Naive thymus-derived CD4-positive, alpha-beta T cell (primary cell): ENCODE results near the gene USP8. TPM values are rescaled to one million over a fixed set of nuclear protein-coding genes. Genes with fewer than 3 reads are reported as not detected.

Source experiments
- ATAC-seq: fragments of 150-1000 bp; cut with Tn5 transposase; 2 replicates; pipeline ENCODE4 v1.10.0; 2021; ENCODE audit warnings: mild to moderate bottlenecking, moderate library complexity
- CTCF ChIA-PET: fragments of 350-600 bp; sonication (Branson Sonifier 250); formaldehyde crosslinking; loops from one replicate; lab custom pipeline; 2021; ENCODE audit warnings: antibody characterized with exemption; lab: Charles Lee
- POLR2A ChIA-PET: fragments of 350-600 bp; sonication (Branson Sonifier 250); formaldehyde crosslinking; loops from one replicate; lab custom pipeline; 2021; ENCODE audit warnings: antibody characterized with exemption, inconsistent platforms; lab: Charles Lee
- DNase-seq, 9 donors: peaks; one replicate each; pipeline versions ENCODE4 v3.0.0 to v3.0.0-alpha.2; 2020 to 2022; ENCODE audit warnings: mixed read lengths in 1 of 9
- H3K27ac ChIP-seq: one replicate; pipeline ENCODE4 v1.7.0; 2013; ENCODE audit warnings: mild to moderate bottlenecking, low read depth, low read length, moderate library complexity
- H3K27me3 ChIP-seq, 2 donors: one replicate each; pipeline ENCODE4 v1.7.0; 2013; ENCODE audit warnings: low read length in 2 of 2, mild to moderate bottlenecking in 2 of 2, moderate library complexity in 2 of 2; ENCODE audit not compliant: control insufficient read depth in 2 of 2, insufficient read depth in 2 of 2
- H3K36me3 ChIP-seq, 3 experiments: 1 replicate in 2 of 3; 2 replicates in 1 of 3; pipeline ENCODE4 v1.7.0; 2013; ENCODE audit warnings: low read length in 3 of 3, mild to moderate bottlenecking in 3 of 3, moderate library complexity in 1 of 3; ENCODE audit not compliant: insufficient read depth in 3 of 3, control insufficient read depth in 2 of 3
- H3K4me1 ChIP-seq, 2 donors: one replicate each; pipeline ENCODE4 v1.7.0; 2013; ENCODE audit warnings: low read length in 2 of 2, mild to moderate bottlenecking in 2 of 2, moderate library complexity in 1 of 2; ENCODE audit not compliant: control insufficient read depth in 2 of 2, insufficient read depth in 2 of 2
- H3K4me3 ChIP-seq: 2 replicates; pipeline ENCODE4 v1.7.0; 2013; ENCODE audit warnings: mild to moderate bottlenecking, low read length
- H3K9me3 ChIP-seq, 3 experiments: 1 replicate in 2 of 3; 2 replicates in 1 of 3; pipeline ENCODE4 v1.7.0; 2013; ENCODE audit warnings: low read length in 3 of 3; ENCODE audit not compliant: control insufficient read depth in 2 of 3
- H3K27ac Mint-ChIP-seq, 9 donors: one replicate each; pipeline ENCODE4 v1.8.0; 2020 to 2022; ENCODE audit warnings: mixed read lengths in 9 of 9, mild to moderate bottlenecking in 8 of 9, moderate library complexity in 5 of 9, inconsistent platforms in 2 of 9
- H3K27me3 Mint-ChIP-seq, 5 donors: one replicate each; pipeline ENCODE4 v1.8.0; 2021 to 2022; ENCODE audit warnings: mixed read lengths in 5 of 5, mild to moderate bottlenecking in 1 of 5
- H3K36me3 Mint-ChIP-seq, 5 donors: one replicate each; pipeline ENCODE4 v1.8.0; 2020 to 2022; ENCODE audit warnings: mixed read lengths in 5 of 5, mild to moderate bottlenecking in 3 of 5, inconsistent platforms in 1 of 5
- H3K4me1 Mint-ChIP-seq, 7 donors: one replicate each; pipeline ENCODE4 v1.8.0; 2020 to 2022; ENCODE audit warnings: mixed read lengths in 7 of 7, mild to moderate bottlenecking in 3 of 7, inconsistent platforms in 1 of 7
- H3K4me3 Mint-ChIP-seq, 10 donors: one replicate each; pipeline ENCODE4 v1.8.0; 2020 to 2022; ENCODE audit warnings: mild to moderate bottlenecking in 10 of 10, mixed read lengths in 10 of 10, moderate library complexity in 6 of 10, inconsistent platforms in 2 of 10
- H3K9me3 Mint-ChIP-seq, 11 donors: one replicate each; pipeline ENCODE4 v1.8.0; 2020 to 2022; ENCODE audit warnings: mixed read lengths in 11 of 11, mild to moderate bottlenecking in 4 of 11, inconsistent platforms in 1 of 11, moderate library complexity in 1 of 11
- intact Hi-C, 2 donors: fragments of 100-400 bp; cut with micrococcal nuclease; formaldehyde crosslinking; loops; one replicate each; pipeline ENCODE4 v1.15.1; 2023
- polyA plus RNA-seq, 2 donors: library from polyadenylated mRNA; unstranded; fragments of 300-500 nt; fragmentation: Illumina TruSeq; gene quantifications; one replicate each; pipeline ENCODE4 v1.2.3, GENCODE V29; 2021
- total RNA-seq, 6 experiments: library from RNA in 5 of 6; stranded (reverse) in 5 of 6; gene quantifications; 1 replicate in 5 of 6; 2 replicates in 1 of 6; pipeline ENCODE4 v1.2.3 and lab custom pipeline; 2021 to 2026

USP8 gene
- total and polyA plus RNA-seq, 7 experiments from 2014 or later = 34.7 to 61.8 (median 56.2) TPM

- H3K4me3 Mint-ChIP-seq = peak overlapping the region in 2 of 10 donors; percentile 13 to 26
- ChIA-PET CTCF (interaction anchor here (0.6 kb wide), 1 partner anchor 1158 kb away, joined by 8 read pairs; no protein-coding TSS in a partner anchor), POLR2A (no interaction called here)
- Histone ChIP-seq H3K4me3 (no peak overlapping the region), H3K27me3 (no peaks in the 10 kb centered on the region), H3K36me3 (peaks cover 0 to 5% (median 0%) of the 10 kb centered on the region in 3 experiments), H3K27ac (no peak overlapping the region), H3K9me3 (no peaks in the 10 kb centered on the region), H3K4me1 (peaks cover 4 to 9% of the 10 kb centered on the region in 2 donors)
- no peak for DNase-seq
- H3K36me3 Mint-ChIP-seq = peaks cover 0 to 25% (median 11%) of the 10 kb centered on the region in 5 donors
- no peaks in the 10 kb centered on the region for H3K9me3 Mint-ChIP-seq
- peak overlapping the region in 1 of 9 donors; percentile 71 for H3K27ac Mint-ChIP-seq
- no peak for ATAC-seq
- H3K27me3 Mint-ChIP-seq = no peaks in the 10 kb centered on the region
- intact Hi-C loops = no loop called here
- peaks cover 26 to 81% (median 71%) of the 10 kb centered on the region in 7 donors for H3K4me1 Mint-ChIP-seq
Measured at GRCh38 chr15:50432230-50432629, 8.0 kb downstream of the USP8 start.

- Histone ChIP-seq H3K27ac (no peak overlapping the region), H3K4me3 (no peak overlapping the region), H3K27me3 (no peaks in the 10 kb centered on the region), H3K4me1 (peaks cover 0 to 2% of the 10 kb centered on the region in 2 donors), H3K36me3 (peaks cover 0 to 21% (median 0%) of the 10 kb centered on the region in 3 experiments), H3K9me3 (no peaks in the 10 kb centered on the region)
- ChIA-PET CTCF (no interaction called here), POLR2A (no interaction called here)
- Mint-ChIP-seq H3K27ac (peak overlapping the region in 5 of 9 donors; percentile 6 to 67 (median 24)), H3K4me3 (peak overlapping the region in 3 of 10 donors; percentile 10 to 47 (median 23)), H3K36me3 (peaks cover 0 to 36% (median 17%) of the 10 kb centered on the region in 5 donors), H3K27me3 (no peaks in the 10 kb centered on the region), H3K4me1 (peaks cover 19 to 62% (median 59%) of the 10 kb centered on the region in 7 donors), H3K9me3 (no peaks in the 10 kb centered on the region)
- DNase-seq (no peak), ATAC-seq (no peak)
- intact Hi-C loops = no loop called here
Measured at GRCh38 chr15:50435772-50436171, 11.6 kb downstream of the USP8 start.

- Histone ChIP-seq H3K4me3 (no peak overlapping the region), H3K9me3 (no peaks in the 10 kb centered on the region), H3K27ac (no peak overlapping the region), H3K27me3 (no peaks in the 10 kb centered on the region), H3K4me1 (no peaks in the 10 kb centered on the region), H3K36me3 (peaks cover 0 to 31% (median 4%) of the 10 kb centered on the region in 3 experiments)
- peaks cover 14 to 42% (median 38%) of the 10 kb centered on the region in 7 donors for H3K4me1 Mint-ChIP-seq
- H3K4me3 Mint-ChIP-seq = no peak overlapping the region
- POLR2A ChIA-PET = interaction anchor here (0.6 to 1.1 kb wide), 2 partner anchors 14 to 392 kb away, joined by 3 to 4 read pairs; partner anchors contain the start of gene USP8
- intact Hi-C loops = no loop called here
- no peak for ATAC-seq
- no peak overlapping the region for H3K27ac Mint-ChIP-seq
- CTCF ChIA-PET = no interaction called here
- H3K27me3 Mint-ChIP-seq = no peaks in the 10 kb centered on the region
- H3K9me3 Mint-ChIP-seq = peaks cover 0 to 2% (median 0%) of the 10 kb centered on the region in 11 donors
- peaks cover 0 to 31% (median 17%) of the 10 kb centered on the region in 5 donors for H3K36me3 Mint-ChIP-seq
- DNase-seq = no peak
Measured at GRCh38 chr15:50438251-50438650, 14.0 kb downstream of the USP8 start.

GRCh38 chr15:50440932-50441331 is 16.7 kb downstream of the USP8 start:
- intact Hi-C loops = no loop called here
- H3K27me3 Mint-ChIP-seq = no peaks in the 10 kb centered on the region
- DNase-seq (no peak), ATAC-seq (no peak)
- no peak overlapping the region for H3K27ac ChIP-seq
- CTCF ChIA-PET = no interaction called here
- POLR2A ChIA-PET = no interaction called here
- H3K4me3 Mint-ChIP-seq = no peak overlapping the region
- peaks cover 11 to 24% (median 20%) of the 10 kb centered on the region in 7 donors for H3K4me1 Mint-ChIP-seq
- H3K36me3 ChIP-seq = peaks cover under 1 to 43% (median 8%) of the 10 kb centered on the region in 3 experiments
- H3K27ac Mint-ChIP-seq = no peak overlapping the region
- no peaks in the 10 kb centered on the region for H3K9me3 ChIP-seq
- no peak overlapping the region for H3K4me3 ChIP-seq
- H3K36me3 Mint-ChIP-seq = peaks cover 0 to 36% (median 15%) of the 10 kb centered on the region in 5 donors
- H3K27me3 ChIP-seq = no peaks in the 10 kb centered on the region
- no peaks in the 10 kb centered on the region for H3K4me1 ChIP-seq
- peaks cover 0 to 2% (median 0%) of the 10 kb centered on the region in 11 donors for H3K9me3 Mint-ChIP-seq

GRCh38 chr15:50452927-50453326 is 28.7 kb downstream of the USP8 start:
- Mint-ChIP-seq H3K27ac (peak overlapping the region in 1 of 9 donors; percentile 4), H3K4me1 (peaks cover 0 to 10% (median 6%) of the 10 kb centered on the region in 7 donors), H3K36me3 (peaks cover 7 to 34% (median 26%) of the 10 kb centered on the region in 5 donors), H3K4me3 (no peak overlapping the region), H3K27me3 (no peaks in the 10 kb centered on the region), H3K9me3 (no peaks in the 10 kb centered on the region)
- DNase-seq (no peak), ATAC-seq (no peak)
- no peak overlapping the region for H3K4me3 ChIP-seq
- intact Hi-C loops = no loop called here
- no peaks in the 10 kb centered on the region for H3K27me3 ChIP-seq
- CTCF ChIA-PET = no interaction called here
- H3K36me3 ChIP-seq = peaks cover 4 to 34% (median 10%) of the 10 kb centered on the region in 3 experiments
- H3K27ac ChIP-seq = no peak overlapping the region
- POLR2A ChIA-PET = no interaction called here
- no peaks in the 10 kb centered on the region for H3K9me3 ChIP-seq
- no peaks in the 10 kb centered on the region for H3K4me1 ChIP-seq

- POLR2A ChIA-PET = interaction anchor here (1.1 kb wide), 1 partner anchor 13 kb away, joined by 3 read pairs; no protein-coding TSS in a partner anchor
- no peaks in the 10 kb centered on the region for H3K9me3 Mint-ChIP-seq
- CTCF ChIA-PET = no interaction called here
- H3K9me3 ChIP-seq = no peaks in the 10 kb centered on the region
- peaks cover 7 to 47% (median 34%) of the 10 kb centered on the region in 5 donors for H3K36me3 Mint-ChIP-seq
- intact Hi-C loops = no loop called here
- no peak overlapping the region for H3K4me3 Mint-ChIP-seq
- no peaks in the 10 kb centered on the region for H3K4me1 ChIP-seq
- no peak overlapping the region for H3K27ac ChIP-seq
- no peak overlapping the region for H3K4me3 ChIP-seq
- ATAC-seq (no peak), DNase-seq (no peak)
- H3K27me3 Mint-ChIP-seq = no peaks in the 10 kb centered on the region
- H3K27ac Mint-ChIP-seq = peak overlapping the region in 2 of 9 donors; percentile 10 to 30
- no peaks in the 10 kb centered on the region for H3K27me3 ChIP-seq
- peaks cover 0 to 13% (median 4%) of the 10 kb centered on the region in 7 donors for H3K4me1 Mint-ChIP-seq
- peaks cover 0 to 56% (median 10%) of the 10 kb centered on the region in 3 experiments for H3K36me3 ChIP-seq
Measured at GRCh38 chr15:50458348-50459112, 34.3 kb downstream of the USP8 start.
